Calu3 (cell line): ENCODE data around the gene MLLT3. TPM values are rescaled to one million over a fixed set of nuclear protein-coding genes. Genes with fewer than 3 reads are reported as not detected.

ENCODE experiments used
- BruUV-seq: library from RNA; stranded (reverse); fragments of 400-500 nt; replicated peaks from 2 replicates; lab custom pipeline; 2021; lab: Mats Ljungman, UMichigan
- CTCF ChIA-PET: fragments of 300-600 bp; sonication (Branson Sonifier 250); formaldehyde crosslinking; loops from one replicate; lab custom pipeline; 2022; ENCODE audit warnings: antibody characterized with exemption; lab: Charles Lee
- DNase-seq: peaks from one replicate; pipeline ENCODE4 v3.0.0; 2022
- H3K27ac Mint-ChIP-seq: one replicate; pipeline ENCODE4 v1.8.0; 2022; ENCODE audit warnings: mixed read lengths; ENCODE audit not compliant: unreplicated experiment
- H3K27me3 Mint-ChIP-seq: one replicate; pipeline ENCODE4 v1.8.0; 2022; ENCODE audit warnings: mixed read lengths; ENCODE audit not compliant: unreplicated experiment
- H3K36me3 Mint-ChIP-seq: one replicate; pipeline ENCODE4 v1.8.0; 2022; ENCODE audit warnings: mild to moderate bottlenecking, moderate library complexity, mixed read lengths; ENCODE audit not compliant: insufficient read depth, unreplicated experiment
- H3K4me1 Mint-ChIP-seq: one replicate; pipeline ENCODE4 v1.8.0; 2022; ENCODE audit warnings: mild to moderate bottlenecking, low read depth, mixed read lengths; ENCODE audit not compliant: unreplicated experiment
- H3K4me3 Mint-ChIP-seq: one replicate; pipeline ENCODE4 v1.8.0; 2022; ENCODE audit warnings: mild to moderate bottlenecking, low read depth, moderate library complexity, mixed read lengths; ENCODE audit not compliant: unreplicated experiment
- H3K9me3 Mint-ChIP-seq: one replicate; pipeline ENCODE4 v1.8.0; 2022; ENCODE audit warnings: low read depth, mixed read lengths; ENCODE audit not compliant: unreplicated experiment
- intact Hi-C: fragments of 100-400 bp; cut with micrococcal nuclease; formaldehyde crosslinking; loops from one replicate; pipeline ENCODE4 v1.10.0; 2022; ENCODE audit not compliant: unreplicated experiment
- total RNA-seq: library from RNA; stranded (reverse); gene quantifications from 2 replicates; pipeline ENCODE4 v1.2.3, GENCODE V29; 2022
- TF ChIP-seq, protein P1 (sequence below): fragments of 200-600 bp; IDR thresholded peaks from one replicate; pipeline ENCODE4 v1.8.0; 2022; ENCODE audit warnings: antibody characterized with exemption; ENCODE audit not compliant: unreplicated experiment

MLLT3 gene
- total RNA-seq, 1 experiment from 2014 or later, result 23.1 TPM

GRCh38 chr9:20376042-20376441 is 246.3 kb downstream of the MLLT3 start:
- no peaks in the 10 kb centered on the region for H3K36me3 Mint-ChIP-seq
- peaks cover 17% of the 10 kb centered on the region for H3K4me1 Mint-ChIP-seq
- H3K9me3 Mint-ChIP-seq, result no peaks in the 10 kb centered on the region
- intact Hi-C loops, result no loop called here
- no peak for DNase-seq
- no peak overlapping the region for H3K4me3 Mint-ChIP-seq
- no TSS peak for BruUV-seq
- TF ChIP-seq, protein P1, sequence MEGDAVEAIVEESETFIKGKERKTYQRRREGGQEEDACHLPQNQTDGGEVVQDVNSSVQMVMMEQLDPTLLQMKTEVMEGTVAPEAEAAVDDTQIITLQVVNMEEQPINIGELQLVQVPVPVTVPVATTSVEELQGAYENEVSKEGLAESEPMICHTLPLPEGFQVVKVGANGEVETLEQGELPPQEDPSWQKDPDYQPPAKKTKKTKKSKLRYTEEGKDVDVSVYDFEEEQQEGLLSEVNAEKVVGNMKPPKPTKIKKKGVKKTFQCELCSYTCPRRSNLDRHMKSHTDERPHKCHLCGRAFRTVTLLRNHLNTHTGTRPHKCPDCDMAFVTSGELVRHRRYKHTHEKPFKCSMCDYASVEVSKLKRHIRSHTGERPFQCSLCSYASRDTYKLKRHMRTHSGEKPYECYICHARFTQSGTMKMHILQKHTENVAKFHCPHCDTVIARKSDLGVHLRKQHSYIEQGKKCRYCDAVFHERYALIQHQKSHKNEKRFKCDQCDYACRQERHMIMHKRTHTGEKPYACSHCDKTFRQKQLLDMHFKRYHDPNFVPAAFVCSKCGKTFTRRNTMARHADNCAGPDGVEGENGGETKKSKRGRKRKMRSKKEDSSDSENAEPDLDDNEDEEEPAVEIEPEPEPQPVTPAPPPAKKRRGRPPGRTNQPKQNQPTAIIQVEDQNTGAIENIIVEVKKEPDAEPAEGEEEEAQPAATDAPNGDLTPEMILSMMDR, result no peak
- CTCF ChIA-PET, result no interaction called here
- H3K27ac Mint-ChIP-seq, result no peak overlapping the region
- no peaks in the 10 kb centered on the region for H3K27me3 Mint-ChIP-seq

DNA sequence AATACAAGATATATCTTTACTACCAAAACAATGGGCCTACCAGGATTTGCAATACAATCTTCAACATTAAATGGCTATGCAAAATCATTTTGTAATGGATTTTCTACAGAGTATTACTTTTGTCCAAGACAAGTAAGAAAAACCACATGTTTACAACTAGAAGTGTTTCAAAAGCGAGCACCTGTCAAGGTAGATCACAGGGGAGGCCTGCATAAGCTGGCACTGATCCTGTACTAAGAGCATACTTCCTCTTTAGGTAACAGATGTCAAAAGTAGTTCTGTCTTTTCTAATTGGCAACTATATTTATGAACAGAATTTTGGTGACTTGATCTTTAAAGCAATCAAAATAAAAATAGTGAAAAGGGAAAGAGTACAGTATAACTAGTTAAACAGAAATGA is 249.0 kb downstream of the MLLT3 start:
- no peaks in the 10 kb centered on the region for H3K4me1 Mint-ChIP-seq
- TF ChIP-seq, protein P1, result no peak
- H3K27me3 Mint-ChIP-seq, result no peaks in the 10 kb centered on the region
- no peak overlapping the region for H3K4me3 Mint-ChIP-seq
- CTCF ChIA-PET, result no interaction called here
- H3K27ac Mint-ChIP-seq, result no peak overlapping the region
- DNase-seq, result no peak
- intact Hi-C loops, result no loop called here
- H3K36me3 Mint-ChIP-seq, result no peaks in the 10 kb centered on the region
- no peaks in the 10 kb centered on the region for H3K9me3 Mint-ChIP-seq
- BruUV-seq, result no TSS peak

GRCh38 chr9:20369391-20369790 is 252.9 kb downstream of the MLLT3 start:
- no peaks in the 10 kb centered on the region for H3K9me3 Mint-ChIP-seq
- H3K27me3 Mint-ChIP-seq, result no peaks in the 10 kb centered on the region
- intact Hi-C loops, result no loop called here
- H3K36me3 Mint-ChIP-seq, result no peaks in the 10 kb centered on the region
- TF ChIP-seq, protein P1, result no peak
- CTCF ChIA-PET, result no interaction called here
- H3K27ac Mint-ChIP-seq, result no peak overlapping the region
- no peak overlapping the region for H3K4me3 Mint-ChIP-seq
- DNase-seq, result no peak
- no peaks in the 10 kb centered on the region for H3K4me1 Mint-ChIP-seq
- no TSS peak for BruUV-seq

DNA sequence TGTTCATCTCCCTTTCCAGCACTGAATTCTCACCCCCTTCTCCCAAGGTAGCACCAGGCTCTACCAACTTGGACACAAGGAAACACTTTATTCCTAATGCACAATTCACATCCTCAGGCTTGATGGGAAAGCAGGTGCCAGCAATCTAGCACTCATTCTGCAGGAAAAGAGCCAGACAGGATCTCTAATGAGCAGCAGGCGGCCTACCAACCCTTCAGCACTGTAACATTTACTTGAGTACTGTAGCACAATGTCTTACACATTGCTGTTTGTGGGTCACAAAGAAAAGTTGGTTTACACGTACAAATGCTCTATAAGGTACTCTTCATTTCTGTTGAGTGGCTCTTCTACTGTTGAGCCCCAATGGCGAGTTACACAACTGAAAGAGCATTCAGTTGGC is 254.4 kb downstream of the MLLT3 start:
- BruUV-seq, result no TSS peak
- H3K4me3 Mint-ChIP-seq, result no peak overlapping the region
- DNase-seq, result no peak
- H3K27me3 Mint-ChIP-seq, result no peaks in the 10 kb centered on the region
- H3K27ac Mint-ChIP-seq, result no peak overlapping the region
- H3K4me1 Mint-ChIP-seq, result no peaks in the 10 kb centered on the region
- H3K9me3 Mint-ChIP-seq, result no peaks in the 10 kb centered on the region
- CTCF ChIA-PET, result no interaction called here
- no peaks in the 10 kb centered on the region for H3K36me3 Mint-ChIP-seq
- TF ChIP-seq, protein P1, result no peak
- intact Hi-C loops, result no loop called here
